ENCODE measurements around the gene TMEM62. TPM values are rescaled to one million over a fixed set of nuclear protein-coding genes. Genes with fewer than 3 reads are reported as not detected.
"Not testable (repeated sequence)": the region's sequence is repeated elsewhere in the genome, so short reads cannot be mapped to it uniquely, and the experiment has no call there.

TMEM62 gene
- polyA plus RNA-seq, 2 donors = 7.6 to 12.8 TPM

DNA sequence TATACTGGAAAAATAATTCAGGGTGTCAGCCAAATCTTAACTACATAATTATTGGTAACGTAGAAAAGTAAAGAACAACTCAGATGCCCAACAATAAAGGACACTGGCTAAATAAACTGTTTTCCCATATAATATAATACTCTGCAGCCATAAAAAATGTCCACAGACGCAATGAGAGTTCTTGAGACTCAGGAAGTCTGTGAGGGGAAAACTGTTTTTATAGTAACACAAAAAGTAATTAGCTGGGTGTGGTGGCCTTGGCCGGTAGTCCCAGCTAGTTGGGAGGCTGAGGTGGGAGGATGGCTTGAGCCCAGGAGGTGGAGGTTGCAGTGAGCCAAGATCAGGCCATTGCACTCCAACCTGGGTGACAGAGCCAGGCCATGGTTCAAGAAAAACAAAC is 22.0 kb upstream of the TMEM62 start:
- 64 to 74% methylated on average over 3 of the region's 3 CpGs for WGBS, 2 donors
- Histone ChIP-seq H3K36me3 (ENCODE audit: control insufficient read depth in 2 of 2, insufficient read depth in 2 of 2, low read length in 1 of 2) (no peaks in the 10 kb centered on the region), H3K27me3 (ENCODE audit: control insufficient read depth in 1 of 2, insufficient read depth in 2 of 2, low read length in 2 of 2) (no peaks in the 10 kb centered on the region), H3K27ac (ENCODE audit: low read depth in 2 of 2, low read length in 1 of 2) (no peak overlapping the region), H3K9me3 (ENCODE audit: control insufficient read depth in 2 of 2, insufficient read depth in 1 of 2, low read depth in 1 of 2, low read length in 1 of 2) (no peaks in the 10 kb centered on the region), H3K4me3 (ENCODE audit: low read depth in 1 of 2, low read length in 2 of 2) (no peak overlapping the region), H3K4me1 (ENCODE audit: control insufficient read depth in 2 of 2, insufficient read depth in 2 of 2, low read length in 1 of 2) (no peaks in the 10 kb centered on the region)

DNA sequence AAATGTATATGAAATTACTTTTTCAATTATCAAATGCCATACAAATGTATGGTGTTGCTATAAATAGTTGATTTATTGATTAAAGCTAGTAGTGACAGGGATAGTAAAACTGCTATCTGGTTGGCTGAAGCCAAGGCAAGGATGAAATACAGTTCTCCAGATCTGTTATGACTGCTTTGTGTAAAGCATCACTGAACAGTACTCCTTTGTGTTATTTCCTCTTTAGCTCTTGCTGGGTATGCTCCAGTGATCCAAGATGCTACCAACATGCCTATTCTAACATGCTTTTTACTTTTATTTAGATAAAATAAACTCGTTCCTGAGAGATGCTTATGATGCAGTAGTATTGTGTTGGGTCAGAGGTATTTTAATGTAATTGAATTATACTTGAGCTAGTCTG is 15.1 kb upstream of the TMEM62 start:
- H3K4me1 ChIP-seq (ENCODE audit: control insufficient read depth in 2 of 2, insufficient read depth in 2 of 2, low read length in 1 of 2) = no peaks in the 10 kb centered on the region
- no peak overlapping the region for H3K27ac ChIP-seq (ENCODE audit: low read depth in 2 of 2, low read length in 1 of 2)
- no peaks in the 10 kb centered on the region for H3K27me3 ChIP-seq (ENCODE audit: control insufficient read depth in 1 of 2, insufficient read depth in 2 of 2, low read length in 2 of 2)
- H3K4me3 ChIP-seq (ENCODE audit: low read depth in 1 of 2, low read length in 2 of 2) = no peak overlapping the region
- 48 to 52% methylated on average over 1 of the region's 1 CpG for WGBS, 2 donors
- H3K36me3 ChIP-seq (ENCODE audit: control insufficient read depth in 2 of 2, insufficient read depth in 2 of 2, low read length in 1 of 2) = no peaks in the 10 kb centered on the region
- no peaks in the 10 kb centered on the region for H3K9me3 ChIP-seq (ENCODE audit: control insufficient read depth in 2 of 2, insufficient read depth in 1 of 2, low read depth in 1 of 2, low read length in 1 of 2)

DNA sequence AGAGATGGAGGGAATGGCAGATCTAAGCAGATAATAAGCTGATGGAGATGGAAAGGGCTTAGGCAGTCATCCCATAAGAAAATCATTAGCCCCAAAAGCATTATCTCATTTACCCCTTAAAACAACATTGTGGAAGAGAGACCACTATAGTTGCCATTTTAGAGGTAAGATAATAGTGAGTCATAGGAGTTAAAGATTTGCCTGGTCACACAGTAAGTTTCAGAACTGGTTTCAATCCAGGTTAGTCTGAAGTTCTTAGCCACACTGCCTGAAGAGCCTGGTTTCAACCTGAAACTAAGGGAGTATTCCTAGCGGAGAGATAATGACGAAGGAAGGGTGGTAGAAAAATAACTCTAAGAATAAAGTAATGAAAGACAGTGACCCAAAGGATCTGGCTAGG is 14.6 kb upstream of the TMEM62 start:
- Histone ChIP-seq H3K27ac (ENCODE audit: low read depth in 2 of 2, low read length in 1 of 2) (no peak overlapping the region), H3K4me1 (ENCODE audit: control insufficient read depth in 2 of 2, insufficient read depth in 2 of 2, low read length in 1 of 2) (no peaks in the 10 kb centered on the region), H3K27me3 (ENCODE audit: control insufficient read depth in 1 of 2, insufficient read depth in 2 of 2, low read length in 2 of 2) (no peaks in the 10 kb centered on the region), H3K4me3 (ENCODE audit: low read depth in 1 of 2, low read length in 2 of 2) (no peak overlapping the region), H3K36me3 (ENCODE audit: control insufficient read depth in 2 of 2, insufficient read depth in 2 of 2, low read length in 1 of 2) (no peaks in the 10 kb centered on the region), H3K9me3 (ENCODE audit: control insufficient read depth in 2 of 2, insufficient read depth in 1 of 2, low read depth in 1 of 2, low read length in 1 of 2) (no peaks in the 10 kb centered on the region)
- 94 to 96% methylated on average over 2 of the region's 2 CpGs for WGBS, 2 donors

DNA sequence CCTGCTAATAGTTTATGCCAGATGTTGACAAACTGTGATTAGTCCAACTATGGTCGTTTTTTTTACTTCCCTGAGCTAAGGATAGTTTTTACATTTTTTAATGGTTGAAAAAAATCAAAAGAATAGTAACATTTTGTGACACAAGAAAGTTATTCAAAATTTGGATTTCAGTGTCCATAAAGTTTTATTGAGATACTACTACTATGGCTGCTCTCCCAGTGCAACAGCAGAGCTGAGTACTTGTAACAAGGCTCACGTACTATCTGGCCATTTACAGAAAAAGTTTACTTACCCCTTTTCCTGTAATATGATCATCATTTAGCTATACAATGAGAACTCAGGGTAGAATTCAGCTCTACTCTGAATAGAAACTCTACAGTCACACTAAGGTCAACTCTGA is 11.5 kb upstream of the TMEM62 start:
- Histone ChIP-seq H3K27ac (ENCODE audit: low read depth in 2 of 2, low read length in 1 of 2) (no peak overlapping the region), H3K27me3 (ENCODE audit: control insufficient read depth in 1 of 2, insufficient read depth in 2 of 2, low read length in 2 of 2) (no peaks in the 10 kb centered on the region)

DNA sequence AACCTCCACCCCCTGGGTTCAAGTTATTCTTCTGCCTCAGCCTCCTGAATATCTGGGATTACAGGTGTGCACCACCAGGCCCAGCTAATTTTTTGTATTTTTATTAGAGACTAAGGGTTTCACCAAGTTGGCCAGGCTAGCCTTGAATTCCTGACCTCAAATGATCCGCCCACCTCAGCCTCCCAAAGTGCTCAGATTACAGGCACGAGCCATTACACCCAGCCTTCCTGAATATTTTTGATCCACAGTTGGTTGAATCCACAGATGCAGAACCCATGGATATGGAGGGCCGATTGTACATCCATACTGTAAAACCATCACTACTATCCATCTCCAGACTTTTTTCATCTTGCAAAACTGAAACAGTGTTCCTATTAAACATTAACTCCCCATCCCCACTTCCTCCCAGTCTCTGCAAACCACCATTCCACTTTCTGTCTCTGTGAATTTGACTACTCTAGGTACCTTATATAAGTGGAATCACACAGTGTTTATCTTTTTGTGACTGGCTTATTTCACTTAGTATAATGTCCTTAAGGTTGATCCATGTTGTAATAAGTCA is 8.2 kb upstream of the TMEM62 start:
- no peaks in the 10 kb centered on the region for H3K4me1 ChIP-seq (ENCODE audit: control insufficient read depth in 2 of 2, insufficient read depth in 2 of 2, low read length in 1 of 2)
- no peaks in the 10 kb centered on the region for H3K27me3 ChIP-seq (ENCODE audit: control insufficient read depth in 1 of 2, insufficient read depth in 2 of 2, low read length in 2 of 2)
- H3K9me3 ChIP-seq (ENCODE audit: control insufficient read depth in 2 of 2, insufficient read depth in 1 of 2, low read depth in 1 of 2, low read length in 1 of 2) = no peaks in the 10 kb centered on the region
- no peak overlapping the region for H3K4me3 ChIP-seq (ENCODE audit: low read depth in 1 of 2, low read length in 2 of 2)
- no peaks in the 10 kb centered on the region for H3K36me3 ChIP-seq (ENCODE audit: control insufficient read depth in 2 of 2, insufficient read depth in 2 of 2, low read length in 1 of 2)
- WGBS, 2 donors = 81 to 84% methylated on average over 3 of the region's 3 CpGs
- H3K27ac ChIP-seq (ENCODE audit: low read depth in 2 of 2, low read length in 1 of 2) = no peak overlapping the region

More for the DNA sequence above, 11.5 kb upstream of the TMEM62 start:
- no peak overlapping the region for H3K4me3 ChIP-seq (ENCODE audit: low read depth in 1 of 2, low read length in 2 of 2)
- no peaks in the 10 kb centered on the region for H3K9me3 ChIP-seq (ENCODE audit: control insufficient read depth in 2 of 2, insufficient read depth in 1 of 2, low read depth in 1 of 2, low read length in 1 of 2)
- 68 to 80% methylated on average over 2 of the region's 2 CpGs for WGBS, 2 donors
- H3K36me3 ChIP-seq (ENCODE audit: control insufficient read depth in 2 of 2, insufficient read depth in 2 of 2, low read length in 1 of 2) = no peaks in the 10 kb centered on the region
- no peaks in the 10 kb centered on the region for H3K4me1 ChIP-seq (ENCODE audit: control insufficient read depth in 2 of 2, insufficient read depth in 2 of 2, low read length in 1 of 2)

DNA sequence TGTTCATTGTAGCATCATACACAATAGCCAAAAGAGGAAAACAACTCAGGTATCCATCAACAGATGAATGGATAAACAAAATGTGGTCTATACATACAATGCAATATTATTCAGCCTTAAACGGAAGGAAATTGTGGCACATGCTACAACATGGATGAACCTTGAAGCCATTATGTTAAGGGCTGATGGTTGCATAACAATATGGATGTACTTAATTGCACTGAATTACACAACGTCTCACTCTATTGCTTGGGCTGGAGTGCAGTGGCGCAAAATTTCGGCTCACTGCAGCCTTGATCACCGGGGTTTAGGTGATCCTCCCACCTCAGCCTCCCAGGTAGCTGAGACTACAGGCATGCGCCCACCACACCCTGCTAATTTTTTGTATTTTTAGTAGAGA is 7.0 kb upstream of the TMEM62 start:
- Histone ChIP-seq H3K9me3 (ENCODE audit: control insufficient read depth in 2 of 2, insufficient read depth in 1 of 2, low read depth in 1 of 2, low read length in 1 of 2) (no peaks in the 10 kb centered on the region), H3K27ac (ENCODE audit: low read depth in 2 of 2, low read length in 1 of 2) (no peak overlapping the region), H3K4me3 (ENCODE audit: low read depth in 1 of 2, low read length in 2 of 2) (no peak overlapping the region), H3K36me3 (ENCODE audit: control insufficient read depth in 2 of 2, insufficient read depth in 2 of 2, low read length in 1 of 2) (no peaks in the 10 kb centered on the region), H3K4me1 (ENCODE audit: control insufficient read depth in 2 of 2, insufficient read depth in 2 of 2, low read length in 1 of 2) (no peaks in the 10 kb centered on the region), H3K27me3 (ENCODE audit: control insufficient read depth in 1 of 2, insufficient read depth in 2 of 2, low read length in 2 of 2) (no peaks in the 10 kb centered on the region)
- 88 to 90% methylated on average over 6 of the region's 6 CpGs for WGBS, 2 donors

DNA sequence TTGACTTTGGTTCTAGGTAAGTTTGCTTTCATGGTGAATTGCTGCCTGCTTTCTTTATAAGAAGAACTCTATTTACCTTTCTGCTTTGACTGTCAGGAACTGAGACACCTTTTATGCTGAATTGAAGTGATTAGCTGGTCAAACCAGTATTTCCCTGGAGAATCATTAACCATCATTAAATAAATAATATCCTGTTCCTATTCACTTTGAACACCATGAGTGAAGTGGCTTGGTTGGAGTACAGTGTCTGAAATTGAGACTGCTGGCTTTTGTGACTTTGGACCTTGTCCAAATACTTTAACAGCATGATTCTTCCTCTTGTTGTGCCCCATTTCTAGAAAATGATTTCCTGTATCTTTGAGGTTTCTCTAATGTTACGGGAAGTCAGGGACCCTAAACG is 5.6 kb upstream of the TMEM62 start:
- WGBS, 2 donors = 34 to 67% methylated on average over 2 of the region's 2 CpGs
- Histone ChIP-seq H3K36me3 (ENCODE audit: control insufficient read depth in 2 of 2, insufficient read depth in 2 of 2, low read length in 1 of 2) (no peaks in the 10 kb centered on the region), H3K4me3 (ENCODE audit: low read depth in 1 of 2, low read length in 2 of 2) (no peak overlapping the region), H3K4me1 (ENCODE audit: control insufficient read depth in 2 of 2, insufficient read depth in 2 of 2, low read length in 1 of 2) (no peaks in the 10 kb centered on the region), H3K27me3 (ENCODE audit: control insufficient read depth in 1 of 2, insufficient read depth in 2 of 2, low read length in 2 of 2) (no peaks in the 10 kb centered on the region), H3K9me3 (ENCODE audit: control insufficient read depth in 2 of 2, insufficient read depth in 1 of 2, low read depth in 1 of 2, low read length in 1 of 2) (no peaks in the 10 kb centered on the region), H3K27ac (ENCODE audit: low read depth in 2 of 2, low read length in 1 of 2) (no peak overlapping the region)

DNA sequence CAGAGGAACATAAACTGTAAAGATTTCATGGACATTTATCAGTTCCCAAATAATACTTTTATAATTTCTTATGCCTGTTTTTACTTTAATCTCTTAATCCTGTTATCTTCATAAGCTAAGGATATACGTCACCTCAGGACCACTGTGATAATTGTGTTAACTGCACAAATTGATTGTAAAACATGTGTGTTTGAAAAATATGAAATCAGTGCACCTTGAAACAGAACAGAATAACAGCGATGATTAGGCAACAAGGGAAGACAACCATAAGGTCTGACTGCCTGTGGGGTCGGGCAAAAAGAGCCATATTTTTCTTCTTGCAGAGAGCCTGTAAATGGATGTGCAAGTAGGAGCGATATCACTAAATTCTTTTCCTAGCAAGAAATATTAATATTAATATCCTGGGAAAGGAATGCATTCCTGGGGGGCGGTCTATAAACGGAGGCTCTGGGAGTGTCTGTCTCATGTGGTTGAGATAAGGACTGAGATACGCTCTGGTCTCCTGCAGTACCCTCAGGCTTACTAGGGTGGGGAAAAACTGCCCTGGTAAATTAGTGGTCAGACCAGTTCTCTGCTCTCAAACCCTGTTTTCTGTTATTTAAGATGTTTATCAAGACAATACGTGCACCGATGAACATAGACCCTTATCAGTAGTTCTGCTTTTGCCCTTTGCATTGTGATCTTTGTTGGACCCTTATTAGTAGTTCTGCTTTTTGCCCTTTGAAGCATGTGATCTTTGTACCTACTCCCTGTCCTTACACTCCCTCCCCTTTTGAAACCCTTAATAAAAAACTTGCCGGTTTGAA is 5.0 kb upstream of the TMEM62 start:
- not testable (repeated sequence) for H3K27me3 ChIP-seq (ENCODE audit: control insufficient read depth in 1 of 2, insufficient read depth in 2 of 2, low read length in 2 of 2); H3K27ac ChIP-seq (ENCODE audit: low read depth in 2 of 2, low read length in 1 of 2); H3K4me3 ChIP-seq (ENCODE audit: low read depth in 1 of 2, low read length in 2 of 2); H3K4me1 ChIP-seq (ENCODE audit: control insufficient read depth in 2 of 2, insufficient read depth in 2 of 2, low read length in 1 of 2); H3K36me3 ChIP-seq (ENCODE audit: control insufficient read depth in 2 of 2, insufficient read depth in 2 of 2, low read length in 1 of 2); H3K9me3 ChIP-seq (ENCODE audit: control insufficient read depth in 2 of 2, insufficient read depth in 1 of 2, low read depth in 1 of 2, low read length in 1 of 2)
- WGBS, 2 donors = 66 to 76% methylated on average over 10 of the region's 10 CpGs

DNA sequence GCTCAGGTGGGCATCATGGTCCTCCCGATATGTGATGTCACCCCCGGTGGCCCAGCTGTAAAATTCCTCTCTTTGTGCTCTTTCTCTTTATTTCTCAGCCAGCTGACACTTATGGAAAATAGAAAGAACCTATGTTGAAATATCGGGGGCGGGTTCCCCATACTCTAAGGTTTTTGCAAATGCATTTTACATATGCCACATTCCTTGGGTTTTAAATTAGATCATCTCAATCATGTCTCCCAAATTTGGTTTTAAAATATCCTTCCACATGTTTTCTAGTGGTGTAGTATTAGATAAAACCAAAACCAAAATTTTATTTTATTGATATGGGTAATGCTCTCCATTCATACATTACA is 4.4 kb upstream of the TMEM62 start:
- H3K27me3 ChIP-seq (ENCODE audit: control insufficient read depth in 1 of 2, insufficient read depth in 2 of 2, low read length in 2 of 2) = no peaks in the 10 kb centered on the region
- WGBS, 2 donors = 91 to 94% methylated on average over 4 of the region's 4 CpGs
- no peaks in the 10 kb centered on the region for H3K36me3 ChIP-seq (ENCODE audit: control insufficient read depth in 2 of 2, insufficient read depth in 2 of 2, low read length in 1 of 2)

DNA sequence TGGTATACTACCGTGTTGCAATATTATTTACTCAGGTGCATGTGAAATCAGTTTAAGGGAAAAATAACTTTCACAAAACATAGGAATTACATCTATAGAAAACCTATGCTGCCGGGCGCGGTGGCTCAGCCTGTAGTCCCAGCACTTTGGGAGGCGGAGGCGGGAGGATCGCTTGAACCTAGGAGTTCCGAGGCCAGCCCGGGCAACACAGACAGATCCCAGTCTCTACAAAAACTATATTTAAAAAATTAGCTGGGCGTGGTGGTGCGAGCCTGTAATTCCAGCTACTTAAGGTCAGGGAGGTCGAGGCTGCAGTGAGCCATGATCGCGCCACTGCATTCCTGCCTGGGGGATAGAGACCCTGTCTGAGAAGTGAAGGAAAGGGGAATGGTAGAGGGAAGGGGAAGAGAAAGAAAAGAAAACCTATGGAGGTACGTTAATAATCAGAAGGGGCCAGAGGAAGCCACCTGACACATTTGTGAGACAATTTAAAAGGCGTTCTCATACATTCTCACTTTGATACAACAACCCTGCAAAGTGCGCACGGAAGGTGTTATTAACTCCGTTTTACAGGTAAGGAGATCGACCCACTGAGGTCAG is 456 bp upstream of the TMEM62 start:
- WGBS, 2 donors = 23 to 25% methylated on average over 20 of the region's 20 CpGs
- H3K36me3 ChIP-seq (ENCODE audit: control insufficient read depth in 2 of 2, insufficient read depth in 2 of 2, low read length in 1 of 2) = peaks cover 0 to 3% of the 10 kb centered on the region in 2 donors
- H3K9me3 ChIP-seq (ENCODE audit: control insufficient read depth in 2 of 2, insufficient read depth in 1 of 2, low read depth in 1 of 2, low read length in 1 of 2) = no peaks in the 10 kb centered on the region
- peak overlapping the region; percentile 93 to 96 for H3K4me3 ChIP-seq (ENCODE audit: low read depth in 1 of 2, low read length in 2 of 2)
- H3K27ac ChIP-seq (ENCODE audit: low read depth in 2 of 2, low read length in 1 of 2) = peak overlapping the region; percentile 84 to 96
- H3K27me3 ChIP-seq (ENCODE audit: control insufficient read depth in 1 of 2, insufficient read depth in 2 of 2, low read length in 2 of 2) = no peaks in the 10 kb centered on the region
- no peaks in the 10 kb centered on the region for H3K4me1 ChIP-seq (ENCODE audit: control insufficient read depth in 2 of 2, insufficient read depth in 2 of 2, low read length in 1 of 2)

More for the DNA sequence above, 4.4 kb upstream of the TMEM62 start:
- H3K27ac ChIP-seq (ENCODE audit: low read depth in 2 of 2, low read length in 1 of 2) = no peak overlapping the region
- H3K4me1 ChIP-seq (ENCODE audit: control insufficient read depth in 2 of 2, insufficient read depth in 2 of 2, low read length in 1 of 2) = no peaks in the 10 kb centered on the region
- H3K4me3 ChIP-seq (ENCODE audit: low read depth in 1 of 2, low read length in 2 of 2) = no peak overlapping the region
- H3K9me3 ChIP-seq (ENCODE audit: control insufficient read depth in 2 of 2, insufficient read depth in 1 of 2, low read depth in 1 of 2, low read length in 1 of 2) = no peaks in the 10 kb centered on the region
